Nephron (organoid): ENCODE results near the gene C19orf33.

ENCODE experiments used
- H3K27ac Mint-ChIP-seq, 3 experiments: 2 replicates each; pipeline ENCODE4 v1.8.0; 2020; ENCODE audit warnings: mixed read lengths in 3 of 3, mild to moderate bottlenecking in 2 of 3, moderate library complexity in 1 of 3
- H3K27me3 Mint-ChIP-seq: 2 replicates; pipeline ENCODE4 v1.8.0; 2021; ENCODE audit warnings: low read depth, mild to moderate bottlenecking, moderate library complexity, mixed read lengths
- H3K36me3 Mint-ChIP-seq: 2 replicates; pipeline ENCODE4 v1.8.0; 2020; ENCODE audit warnings: low read depth, mixed read lengths
- H3K4me1 Mint-ChIP-seq: 2 replicates; pipeline ENCODE4 v1.8.0; 2020; ENCODE audit warnings: mixed read lengths
- H3K4me3 Mint-ChIP-seq, 3 experiments: 2 replicates each; pipeline ENCODE4 v1.8.0; 2020; ENCODE audit warnings: mild to moderate bottlenecking in 3 of 3, mixed read lengths in 3 of 3, moderate library complexity in 2 of 3
- H3K9me3 Mint-ChIP-seq: 2 replicates; pipeline ENCODE4 v1.8.0; 2020; ENCODE audit warnings: mixed read lengths
- CTCF ChIP-seq, 3 experiments: fragments of 200-600 bp; sonication (generic); IDR thresholded peaks; one replicate each; pipeline ENCODE4 v1.5.0; 2021; ENCODE audit warnings: antibody characterized with exemption in 3 of 3; ENCODE audit not compliant: unreplicated experiment in 3 of 3

Gene C19orf33

GRCh38 chr19:38268539-38268938 lies 35.5 kb upstream of the C19orf33 start:
- H3K36me3 Mint-ChIP-seq = peaks cover 3% of the 10 kb centered on the region
- no peaks in the 10 kb centered on the region for H3K9me3 Mint-ChIP-seq
- TF ChIP-seq CTCF (IDR thresholded peaks at IDR 0.05; ENCODE audit: unreplicated experiment in 3 of 3) = no peak
- H3K27me3 Mint-ChIP-seq = peaks cover 3% of the 10 kb centered on the region
- peaks cover 52% of the 10 kb centered on the region for H3K4me1 Mint-ChIP-seq
- peak overlapping the region; percentile 52 to 89 (median 79) for H3K4me3 Mint-ChIP-seq
- H3K27ac Mint-ChIP-seq = peak overlapping the region; percentile 92 to 98 (median 95)

GRCh38 chr19:38270587-38271167 lies 33.4 kb upstream of the C19orf33 start:
- H3K4me1 Mint-ChIP-seq = peaks cover 38% of the 10 kb centered on the region
- no peak overlapping the region for H3K4me3 Mint-ChIP-seq
- no peaks in the 10 kb centered on the region for H3K9me3 Mint-ChIP-seq
- H3K36me3 Mint-ChIP-seq = peaks cover 6% of the 10 kb centered on the region
- peaks cover 3% of the 10 kb centered on the region for H3K27me3 Mint-ChIP-seq
- peak overlapping the region in 2 of 3 experiments; percentile 16 to 75 for H3K27ac Mint-ChIP-seq
- TF ChIP-seq CTCF (IDR thresholded peaks at IDR 0.05; ENCODE audit: unreplicated experiment in 3 of 3) = no peak

- Mint-ChIP-seq H3K4me1 (peaks cover 14% of the 10 kb centered on the region), H3K4me3 (no peak overlapping the region), H3K9me3 (no peaks in the 10 kb centered on the region), H3K27me3 (no peaks in the 10 kb centered on the region), H3K27ac (peak overlapping the region in 2 of 3 experiments; percentile 1 to 6), H3K36me3 (peaks cover 6% of the 10 kb centered on the region)
- no peak for TF ChIP-seq CTCF (IDR thresholded peaks at IDR 0.05; ENCODE audit: unreplicated experiment in 3 of 3)
These were observed 30.6 kb upstream of the C19orf33 start for GRCh38 chr19:38273499-38273898.

- no peak overlapping the region for H3K4me3 Mint-ChIP-seq
- no peak overlapping the region for H3K27ac Mint-ChIP-seq
- no peaks in the 10 kb centered on the region for H3K9me3 Mint-ChIP-seq
- no peaks in the 10 kb centered on the region for H3K27me3 Mint-ChIP-seq
- peaks cover 10% of the 10 kb centered on the region for H3K4me1 Mint-ChIP-seq
- H3K36me3 Mint-ChIP-seq = peaks cover 6% of the 10 kb centered on the region
- no peak for TF ChIP-seq CTCF (IDR thresholded peaks at IDR 0.05; ENCODE audit: unreplicated experiment in 3 of 3)
These were observed 29.3 kb upstream of the C19orf33 start for GRCh38 chr19:38274739-38275138.

- Mint-ChIP-seq H3K36me3 (peaks cover 3% of the 10 kb centered on the region), H3K27me3 (no peaks in the 10 kb centered on the region), H3K4me1 (no peaks in the 10 kb centered on the region), H3K27ac (no peak overlapping the region), H3K9me3 (no peaks in the 10 kb centered on the region), H3K4me3 (no peak overlapping the region)
- TF ChIP-seq CTCF (IDR thresholded peaks at IDR 0.05; ENCODE audit: unreplicated experiment in 3 of 3) = no peak
These were observed 27.0 kb upstream of the C19orf33 start for GRCh38 chr19:38276942-38277517.

- H3K4me1 Mint-ChIP-seq = no peaks in the 10 kb centered on the region
- H3K9me3 Mint-ChIP-seq = no peaks in the 10 kb centered on the region
These were observed 26.5 kb upstream of the C19orf33 start for GRCh38 chr19:38277549-38277948.

More at GRCh38 chr19:38277549-38277948, 26.5 kb upstream of the C19orf33 start:
- no peaks in the 10 kb centered on the region for H3K27me3 Mint-ChIP-seq
- H3K36me3 Mint-ChIP-seq = peaks cover 3% of the 10 kb centered on the region
- peak overlapping the region; percentile 5 to 29 (median 26) for H3K27ac Mint-ChIP-seq
- no peak for TF ChIP-seq CTCF (IDR thresholded peaks at IDR 0.05; ENCODE audit: unreplicated experiment in 3 of 3)
- H3K4me3 Mint-ChIP-seq = no peak overlapping the region
